HG03066 (cell line): ENCODE results near the gene SRPK2.
"Not testable (repeated sequence)": the region's sequence is repeated elsewhere in the genome, so short reads cannot be mapped to it uniquely, and the experiment has no call there.

Experiments used
- ATAC-seq: cut with Tn5 transposase; IDR thresholded peaks from one replicate; pipeline ENCODE4 v1.9.1; 2021; ENCODE audit warnings: low read depth; ENCODE audit not compliant: unreplicated experiment

The SRPK2 gene

DNA sequence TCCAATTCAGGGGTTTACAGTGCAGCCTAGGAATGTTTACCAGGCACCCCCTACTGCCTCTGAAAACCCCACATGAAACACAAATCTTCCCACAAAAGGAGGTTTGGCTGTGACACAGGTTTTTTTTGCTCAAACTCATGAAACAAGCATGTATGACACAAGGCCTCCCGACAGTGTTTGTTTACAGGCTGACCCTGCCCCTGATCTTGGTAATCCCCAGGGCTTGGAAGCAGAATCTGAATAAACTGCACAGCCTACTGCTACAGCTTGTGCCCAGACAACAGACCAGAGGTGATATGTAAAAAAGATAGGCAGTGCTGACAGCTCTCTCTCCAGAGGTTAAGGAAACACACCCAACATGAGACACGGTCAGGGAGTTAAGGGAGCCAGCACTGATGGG lies 190.5 kb downstream of the SRPK2 start:
- no peak for ATAC-seq

DNA sequence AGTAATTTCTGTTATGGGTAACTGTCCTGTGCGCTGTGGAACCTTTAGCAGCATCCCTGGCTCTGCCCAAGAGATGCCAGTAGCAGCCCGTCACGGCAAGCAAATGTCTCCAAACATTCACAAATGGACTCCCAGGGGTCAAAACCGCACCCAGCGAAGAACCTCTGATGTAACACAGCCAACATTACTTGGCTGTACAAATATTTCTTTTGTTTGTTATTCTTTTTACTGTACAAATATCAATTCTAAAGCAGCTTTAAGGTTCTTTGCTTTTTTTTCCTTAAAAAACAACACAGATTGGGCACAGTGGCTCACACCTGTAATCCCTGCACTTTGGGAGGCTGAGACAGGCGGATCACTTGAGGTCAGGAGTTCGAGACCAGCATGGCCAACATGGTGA lies 192.2 kb downstream of the SRPK2 start:
- no peak for ATAC-seq

- ATAC-seq: no peak
Observed at GRCh38 chr7:105195891-105196290, 192.8 kb downstream of the SRPK2 start.

GRCh38 chr7:105194959-105195358 lies 193.8 kb downstream of the SRPK2 start:
- ATAC-seq: not testable (repeated sequence)

DNA sequence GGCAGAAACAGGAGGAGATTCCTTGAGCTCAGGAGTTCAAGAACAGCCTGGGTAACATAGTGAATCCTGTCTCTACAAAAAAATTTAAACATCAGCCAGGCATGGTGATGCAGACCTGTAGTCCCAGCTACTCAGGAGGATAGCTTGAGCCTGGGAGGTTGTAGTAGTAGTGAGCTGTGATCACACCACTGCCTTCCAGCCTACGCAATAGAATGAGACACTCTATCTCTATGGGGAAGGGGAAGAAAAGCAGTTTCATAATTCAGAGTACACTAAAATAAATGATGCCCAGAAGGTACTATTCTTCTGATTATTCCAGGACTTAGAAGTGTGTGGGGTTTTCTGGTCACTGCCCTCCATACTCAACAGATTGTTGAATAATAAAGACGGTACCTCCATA lies 197.4 kb downstream of the SRPK2 start:
- ATAC-seq: no peak

DNA sequence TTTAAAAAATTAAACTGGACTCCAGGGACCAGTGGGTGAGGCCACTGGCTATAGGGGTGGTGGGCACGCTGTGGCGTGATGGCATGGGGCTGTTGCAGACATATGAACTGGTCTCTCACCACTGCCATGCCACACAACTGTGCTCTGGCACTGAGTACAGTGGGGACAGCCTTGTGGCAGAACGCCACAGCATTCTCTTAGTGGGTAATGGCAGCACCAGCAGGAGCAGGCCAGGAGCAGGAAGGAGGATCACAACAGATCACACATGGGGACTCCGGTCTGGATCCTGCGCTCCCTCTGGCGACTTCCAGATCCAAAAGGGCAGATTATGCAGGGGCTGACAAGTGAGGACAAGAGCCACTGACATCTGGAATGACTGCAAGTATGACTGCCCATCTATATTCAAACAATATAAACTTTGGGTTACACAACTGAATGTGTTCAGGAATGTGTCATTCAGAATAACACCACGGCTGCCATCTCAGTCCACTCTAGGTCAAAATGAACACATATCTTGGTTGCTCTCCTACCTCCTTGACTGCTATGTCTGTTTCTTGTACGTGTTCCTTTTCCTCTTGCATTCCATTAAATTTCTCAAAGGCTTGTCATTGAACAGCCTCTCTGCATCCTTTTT lies 198.7 kb downstream of the SRPK2 start:
- ATAC-seq: no peak

- ATAC-seq: no peak
Observed at GRCh38 chr7:105188201-105188600, 200.5 kb downstream of the SRPK2 start.

DNA sequence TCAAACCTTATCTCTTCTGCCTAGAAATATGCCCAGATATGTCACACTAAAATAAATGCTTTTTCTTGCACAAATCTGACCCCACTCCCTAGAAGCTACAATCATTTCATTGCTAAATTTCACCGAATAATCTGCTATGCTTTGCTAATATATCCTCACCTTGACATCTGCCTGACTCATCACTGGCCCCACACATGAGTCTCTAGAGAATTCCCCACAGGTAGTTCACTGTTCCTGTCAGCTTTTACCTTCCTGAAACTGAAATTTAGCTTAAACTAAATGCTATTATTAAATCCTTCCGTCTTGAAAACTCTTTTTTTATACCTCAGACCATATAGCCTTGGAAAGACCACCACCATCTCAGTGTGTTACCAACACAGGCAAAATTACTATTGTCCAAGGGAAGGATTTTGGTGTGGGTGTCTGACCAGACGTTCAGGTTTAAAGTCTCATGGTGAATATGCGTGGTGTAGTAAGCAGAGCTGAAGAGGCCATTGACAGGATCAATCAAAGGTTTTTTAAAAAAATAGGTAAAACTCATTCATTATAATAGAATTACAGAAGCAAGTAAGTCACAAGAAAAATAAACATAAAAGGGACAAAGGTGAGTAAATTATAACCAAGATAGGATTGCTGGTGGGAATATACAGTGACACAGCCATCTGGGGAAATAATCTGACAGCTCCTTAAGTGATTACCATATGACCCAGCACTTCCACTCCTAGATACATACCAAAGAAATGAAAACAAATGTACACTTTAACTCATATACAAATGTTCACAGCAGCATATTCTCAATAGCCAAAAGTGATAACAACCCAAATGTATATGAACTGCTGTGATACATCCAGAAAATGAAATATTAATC lies 201.2 kb downstream of the SRPK2 start:
- ATAC-seq: no peak

- ATAC-seq: no peak
Observed at GRCh38 chr7:105185290-105186010, 203.3 kb downstream of the SRPK2 start.

- ATAC-seq: no peak
Observed at GRCh38 chr7:105180002-105180401, 208.7 kb downstream of the SRPK2 start.

GRCh38 chr7:105178928-105179541 lies 209.7 kb downstream of the SRPK2 start:
- ATAC-seq: no peak

DNA sequence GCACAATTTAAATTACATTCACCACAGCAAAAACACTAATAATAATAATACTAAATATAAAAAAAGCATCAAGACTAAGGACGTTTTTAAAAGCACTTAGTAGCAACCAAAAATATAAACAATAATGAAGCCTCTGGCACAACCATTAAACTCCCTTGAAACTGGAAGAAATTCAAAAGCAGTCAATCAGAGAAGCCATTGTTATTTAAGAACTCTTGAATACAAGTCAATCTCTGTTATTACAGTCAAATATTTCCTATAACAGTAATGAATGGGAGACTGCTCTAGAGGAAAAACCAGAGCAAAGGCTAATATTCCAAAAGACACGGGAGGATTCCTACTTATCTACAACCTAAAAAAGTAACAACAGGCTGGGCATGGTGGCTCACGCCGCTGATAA lies 210.5 kb downstream of the SRPK2 start:
- ATAC-seq: no peak

DNA sequence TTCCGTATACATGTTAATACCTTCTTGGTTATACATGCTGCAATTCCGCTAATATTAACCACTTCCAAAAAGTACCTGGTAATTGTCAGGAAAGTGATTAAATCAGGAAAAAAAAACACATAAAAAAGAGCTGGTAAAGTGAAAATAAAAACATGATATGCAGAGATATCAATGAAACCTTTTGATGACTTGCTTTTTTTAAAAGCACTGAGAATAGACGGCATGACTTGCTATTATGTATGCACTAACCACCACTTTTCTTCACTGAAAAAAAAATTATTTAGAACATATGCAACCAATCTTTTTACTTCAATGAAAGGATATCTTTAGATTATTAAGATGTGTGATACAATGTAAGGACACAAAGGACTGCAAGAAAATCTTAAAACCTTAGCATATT lies 211.7 kb downstream of the SRPK2 start:
- ATAC-seq: no peak

- no peak for ATAC-seq
Observed at GRCh38 chr7:105173586-105173985, 215.1 kb downstream of the SRPK2 start.

- ATAC-seq: no peak
Observed at GRCh38 chr7:105164751-105165150, 224.0 kb downstream of the SRPK2 start.

GRCh38 chr7:105163718-105164117 lies 225.0 kb downstream of the SRPK2 start:
- ATAC-seq: no peak

DNA sequence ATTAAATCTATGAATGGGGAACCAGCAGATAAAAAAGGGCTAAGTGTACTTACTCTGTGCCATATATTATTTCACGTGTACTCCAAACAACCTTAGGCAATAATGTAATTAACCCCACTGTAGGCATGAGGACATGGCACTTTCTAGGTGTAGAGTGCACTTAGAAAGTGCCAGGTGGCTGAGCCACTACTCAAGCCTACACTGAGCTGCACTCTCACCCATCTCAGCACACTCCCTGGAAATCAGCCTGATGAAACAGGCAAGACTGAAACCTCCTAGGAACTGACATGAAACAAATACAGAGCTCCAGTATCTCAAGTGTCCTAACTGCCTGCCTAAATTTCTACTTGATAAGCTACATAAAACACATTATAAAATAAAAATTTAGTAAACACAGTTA lies 227.4 kb downstream of the SRPK2 start:
- no peak for ATAC-seq

DNA sequence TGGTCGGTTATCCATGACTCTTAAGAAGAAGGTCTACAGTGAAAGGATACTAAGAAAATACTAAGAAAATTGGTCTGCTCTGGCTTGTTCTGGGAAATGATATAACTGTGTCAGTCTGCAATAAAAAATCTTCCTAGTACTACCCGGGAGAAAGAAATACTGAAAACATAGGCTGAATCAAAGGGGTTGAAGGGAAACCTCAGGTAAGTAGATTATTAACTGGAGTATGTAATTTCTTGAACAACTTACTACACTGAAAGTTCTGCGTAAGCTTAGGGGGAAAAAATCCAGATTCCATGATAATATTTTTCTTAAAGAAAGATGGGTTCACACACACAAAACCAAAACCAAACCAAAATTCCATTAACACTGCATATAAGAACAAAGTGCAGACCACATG lies 231.4 kb downstream of the SRPK2 start:
- ATAC-seq: no peak

- ATAC-seq: no peak
Observed at GRCh38 chr7:105156731-105157130, 232.0 kb downstream of the SRPK2 start.

GRCh38 chr7:105154084-105154483 lies 234.6 kb downstream of the SRPK2 start:
- no peak for ATAC-seq

DNA sequence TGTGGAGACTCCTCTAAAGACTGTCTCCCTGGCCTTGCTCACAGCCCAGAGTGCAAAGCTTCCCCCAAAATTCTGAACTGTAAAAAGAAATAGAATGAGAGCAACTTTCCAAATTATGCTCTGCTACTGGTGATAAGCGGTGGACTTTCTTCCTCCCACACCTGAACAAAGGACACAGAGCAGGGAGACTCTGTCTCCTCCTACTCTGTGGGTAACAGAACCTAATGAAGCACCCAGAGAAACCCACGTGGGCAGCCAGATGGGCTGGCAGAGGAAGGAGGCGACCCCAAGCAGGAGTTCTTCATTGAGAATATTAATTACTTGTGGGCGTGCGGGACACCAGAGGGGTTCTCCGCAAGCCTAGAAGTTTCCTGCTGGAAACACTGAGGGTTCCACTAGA lies 235.2 kb downstream of the SRPK2 start:
- ATAC-seq: no peak
